CD4-positive, CD25-positive, alpha-beta regulatory T cell (primary cell): Measurements from ENCODE around the gene TRIP13. TPM values are rescaled to one million over a fixed set of nuclear protein-coding genes. Genes with fewer than 3 reads are reported as not detected.

Source experiments
- ATAC-seq, 2 donors: fragments of 150-1000 bp; cut with Tn5 transposase; one replicate each; pipeline ENCODE4 v1.10.0; 2021; ENCODE audit warnings: low read depth in 2 of 2, moderate number of reproducible peaks in 2 of 2, moderate library complexity in 1 of 2
- DNase-seq, 3 donors: peaks; one replicate each; pipeline versions ENCODE4 v3.0.0 to v3.0.0-alpha.2; 2012 to 2022; ENCODE audit warnings: mixed read lengths in 1 of 3
- H3K27ac ChIP-seq: one replicate; pipeline ENCODE4 v1.7.0; 2013; ENCODE audit warnings: mild to moderate bottlenecking, low read length; ENCODE audit not compliant: insufficient read depth, poor library complexity, severe bottlenecking
- H3K27me3 ChIP-seq: one replicate; pipeline ENCODE4 v1.7.0; 2013; ENCODE audit warnings: low read length; ENCODE audit not compliant: control insufficient read depth, insufficient read depth
- H3K36me3 ChIP-seq: one replicate; pipeline ENCODE4 v1.7.0; 2013; ENCODE audit warnings: mild to moderate bottlenecking, low read length, moderate library complexity; ENCODE audit not compliant: control insufficient read depth, insufficient read depth
- H3K4me1 ChIP-seq: 2 replicates; pipeline ENCODE4 v1.7.0; 2013; ENCODE audit warnings: mild to moderate bottlenecking, low read length; ENCODE audit not compliant: insufficient read depth, control insufficient read depth, poor library complexity, severe bottlenecking
- H3K4me3 ChIP-seq: one replicate; pipeline ENCODE4 v1.7.0; 2013; ENCODE audit warnings: low read depth, mild to moderate bottlenecking, low read length, moderate library complexity
- H3K9me3 ChIP-seq, 2 experiments: 1 replicate in 1 of 2; 2 replicates in 1 of 2; pipeline ENCODE4 v1.7.0; 2013; ENCODE audit warnings: low read length in 2 of 2, mild to moderate bottlenecking in 1 of 2, moderate library complexity in 1 of 2; ENCODE audit not compliant: control insufficient read depth in 2 of 2
- H3K27ac Mint-ChIP-seq, 3 donors: one replicate each; pipeline ENCODE4 v1.8.0; 2020 to 2022; ENCODE audit warnings: mild to moderate bottlenecking in 3 of 3, mixed read lengths in 3 of 3, moderate library complexity in 2 of 3
- H3K27me3 Mint-ChIP-seq: one replicate; pipeline ENCODE4 v1.8.0; 2022; ENCODE audit warnings: mild to moderate bottlenecking, mixed read lengths
- H3K36me3 Mint-ChIP-seq: one replicate; pipeline ENCODE4 v1.8.0; 2020; ENCODE audit warnings: mixed read lengths
- H3K4me1 Mint-ChIP-seq, 4 donors: one replicate each; pipeline ENCODE4 v1.8.0; 2020 to 2022; ENCODE audit warnings: mixed read lengths in 4 of 4, mild to moderate bottlenecking in 1 of 4
- H3K4me3 Mint-ChIP-seq, 4 donors: one replicate each; pipeline ENCODE4 v1.8.0; 2020 to 2022; ENCODE audit warnings: mild to moderate bottlenecking in 4 of 4, mixed read lengths in 4 of 4, moderate library complexity in 3 of 4
- H3K9me3 Mint-ChIP-seq, 7 donors: one replicate each; pipeline ENCODE4 v1.8.0; 2020 to 2022; ENCODE audit warnings: mixed read lengths in 7 of 7, mild to moderate bottlenecking in 3 of 7, moderate library complexity in 2 of 7
- polyA plus RNA-seq, 4 donors: library from polyadenylated mRNA; unstranded; fragments of 300-500 nt; fragmentation: Illumina TruSeq; gene quantifications; one replicate each; pipeline ENCODE4 v1.2.3, GENCODE V29; 2021
- total RNA-seq: library from RNA; stranded (reverse); gene quantifications from one replicate; pipeline ENCODE4 v1.2.3, GENCODE V29; 2022

The TRIP13 gene
- total and polyA plus RNA-seq, 5 donors from 2014 or later: 1.1 to 1.7 (median 1.3) TPM

GRCh38 chr5:957748-958485 lies 65.2 kb downstream of the TRIP13 start:
- Histone ChIP-seq H3K4me3 (no peak overlapping the region), H3K27ac (no peak overlapping the region), H3K9me3 (no peaks in the 10 kb centered on the region), H3K36me3 (no peaks in the 10 kb centered on the region), H3K27me3 (no peaks in the 10 kb centered on the region), H3K4me1 (peaks cover 12% of the 10 kb centered on the region)
- no peak for ATAC-seq
- Mint-ChIP-seq H3K27ac (no peak overlapping the region), H3K36me3 (no peaks in the 10 kb centered on the region), H3K4me3 (no peak overlapping the region), H3K4me1 (peaks cover 0 to 16% (median 4%) of the 10 kb centered on the region in 4 donors), H3K27me3 (peaks cover 17% of the 10 kb centered on the region), H3K9me3 (no peaks in the 10 kb centered on the region)
- no peak for DNase-seq

- H3K27ac ChIP-seq: no peak overlapping the region
- ATAC-seq: no peak
- Mint-ChIP-seq H3K9me3 (no peaks in the 10 kb centered on the region), H3K4me3 (no peak overlapping the region), H3K27ac (no peak overlapping the region), H3K27me3 (peaks cover 18% of the 10 kb centered on the region), H3K36me3 (no peaks in the 10 kb centered on the region), H3K4me1 (peaks cover 0 to 26% (median 8%) of the 10 kb centered on the region in 4 donors)
- no peak for DNase-seq
- H3K27me3 ChIP-seq: no peaks in the 10 kb centered on the region
- no peaks in the 10 kb centered on the region for H3K9me3 ChIP-seq
- H3K36me3 ChIP-seq: no peaks in the 10 kb centered on the region
- H3K4me1 ChIP-seq: peaks cover 22% of the 10 kb centered on the region
- no peak overlapping the region for H3K4me3 ChIP-seq
Observed at GRCh38 chr5:958701-959571, 66.3 kb downstream of the TRIP13 start.

DNA sequence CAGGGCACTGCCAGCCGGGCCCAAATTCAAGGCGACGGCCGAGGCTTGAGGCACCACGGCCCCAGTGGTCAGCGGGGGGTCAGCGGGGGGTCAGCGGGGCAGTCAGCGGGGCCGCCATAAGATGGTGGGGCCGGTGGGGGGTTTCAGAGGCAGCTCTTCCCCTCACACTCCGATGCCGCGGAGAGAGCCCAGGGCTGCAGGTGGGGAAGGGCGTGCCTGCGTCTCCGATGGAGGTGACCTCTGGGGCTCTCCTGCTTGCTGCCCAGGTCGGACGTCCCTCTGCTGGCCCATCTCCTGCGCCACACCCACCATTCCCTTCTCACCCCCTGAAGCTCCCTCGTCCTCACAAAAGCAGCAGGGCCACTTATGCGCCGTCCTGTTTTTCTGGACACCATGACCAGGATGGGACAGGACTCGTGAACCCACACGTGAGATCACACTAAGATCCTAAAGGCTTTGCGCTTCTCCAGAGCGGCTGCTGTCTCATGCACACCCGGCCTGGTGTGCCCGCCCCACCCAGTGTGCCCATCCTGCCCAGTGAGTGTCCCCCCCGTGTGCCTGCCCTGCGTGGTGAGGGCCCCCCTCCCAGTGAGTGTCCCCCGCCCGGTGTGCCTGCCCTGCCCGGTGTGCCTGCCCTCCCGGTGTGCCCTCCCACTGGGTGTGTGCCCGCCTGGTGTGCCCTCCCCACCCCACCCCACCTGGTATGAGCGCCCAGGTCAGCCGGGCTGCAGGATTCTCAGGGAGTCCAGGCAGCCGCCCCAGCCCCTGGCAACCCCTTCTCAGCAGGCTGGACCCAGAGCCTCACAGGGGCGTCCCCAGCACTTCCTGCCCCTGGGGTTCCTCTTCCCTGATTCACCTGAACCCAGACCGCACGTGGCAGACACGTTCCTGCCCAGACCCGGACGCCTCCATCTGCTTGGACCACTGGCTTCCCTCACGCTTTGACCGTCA lies 67.2 kb downstream of the TRIP13 start:
- Mint-ChIP-seq H3K4me1 (peaks cover 0 to 33% (median 12%) of the 10 kb centered on the region in 4 donors), H3K27ac (no peak overlapping the region)
- H3K4me1 ChIP-seq: peaks cover 27% of the 10 kb centered on the region

DNA sequence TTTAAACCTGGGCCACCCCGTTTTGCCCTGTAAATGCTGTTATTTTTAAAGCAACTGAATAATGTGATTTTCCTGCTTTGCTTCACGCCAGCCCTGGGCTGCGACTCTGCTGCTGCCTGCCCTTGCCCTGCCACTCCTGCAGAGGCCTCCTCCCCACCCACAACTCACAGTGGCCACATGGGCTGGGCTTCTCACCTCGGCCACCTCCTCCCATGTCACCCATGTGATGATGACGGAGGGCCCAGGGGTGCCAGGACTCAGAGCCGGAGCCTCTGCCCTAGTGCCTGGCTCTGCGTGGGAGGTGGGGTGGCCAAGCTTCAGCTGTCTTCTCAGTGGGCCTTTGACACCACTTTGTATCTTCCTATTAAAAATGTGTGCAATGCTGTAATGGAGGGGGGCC lies 67.9 kb downstream of the TRIP13 start:
- H3K27me3 Mint-ChIP-seq: peaks cover 27% of the 10 kb centered on the region

More for the DNA sequence above, 67.2 kb downstream of the TRIP13 start:
- no peak for ATAC-seq
- no peaks in the 10 kb centered on the region for H3K9me3 Mint-ChIP-seq
- Histone ChIP-seq H3K36me3 (no peaks in the 10 kb centered on the region), H3K4me3 (no peak overlapping the region), H3K27ac (no peak overlapping the region), H3K27me3 (no peaks in the 10 kb centered on the region), H3K9me3 (no peaks in the 10 kb centered on the region)
- H3K36me3 Mint-ChIP-seq: no peaks in the 10 kb centered on the region
- DNase-seq: no peak
- H3K27me3 Mint-ChIP-seq: peaks cover 27% of the 10 kb centered on the region
- H3K4me3 Mint-ChIP-seq: no peak overlapping the region

GRCh38 chr5:961002-961710 lies 68.5 kb downstream of the TRIP13 start:
- H3K27me3 Mint-ChIP-seq: peaks cover 27% of the 10 kb centered on the region
- peaks cover 0 to 3% (median 0%) of the 10 kb centered on the region in 7 donors for H3K9me3 Mint-ChIP-seq
- H3K4me1 ChIP-seq: peaks cover 27% of the 10 kb centered on the region
- ATAC-seq (no peak), DNase-seq (no peak)
- H3K36me3 Mint-ChIP-seq: no peaks in the 10 kb centered on the region
- no peak overlapping the region for H3K27ac ChIP-seq
- no peaks in the 10 kb centered on the region for H3K27me3 ChIP-seq
- no peak overlapping the region for H3K4me3 ChIP-seq
- H3K4me3 Mint-ChIP-seq: no peak overlapping the region
- no peaks in the 10 kb centered on the region for H3K9me3 ChIP-seq
- no peak overlapping the region for H3K27ac Mint-ChIP-seq
- no peaks in the 10 kb centered on the region for H3K36me3 ChIP-seq
- H3K4me1 Mint-ChIP-seq: peaks cover 0 to 38% (median 12%) of the 10 kb centered on the region in 4 donors

More for the DNA sequence above, 67.9 kb downstream of the TRIP13 start:
- Mint-ChIP-seq H3K36me3 (no peaks in the 10 kb centered on the region), H3K4me3 (no peak overlapping the region), H3K27ac (no peak overlapping the region), H3K9me3 (peaks cover 0 to 3% (median 0%) of the 10 kb centered on the region in 7 donors), H3K4me1 (peaks cover 0 to 38% (median 12%) of the 10 kb centered on the region in 4 donors)
- ATAC-seq (no peak), DNase-seq (no peak)
- Histone ChIP-seq H3K27ac (no peak overlapping the region), H3K36me3 (no peaks in the 10 kb centered on the region), H3K9me3 (no peaks in the 10 kb centered on the region), H3K27me3 (no peaks in the 10 kb centered on the region), H3K4me1 (peaks cover 27% of the 10 kb centered on the region), H3K4me3 (no peak overlapping the region)

DNA sequence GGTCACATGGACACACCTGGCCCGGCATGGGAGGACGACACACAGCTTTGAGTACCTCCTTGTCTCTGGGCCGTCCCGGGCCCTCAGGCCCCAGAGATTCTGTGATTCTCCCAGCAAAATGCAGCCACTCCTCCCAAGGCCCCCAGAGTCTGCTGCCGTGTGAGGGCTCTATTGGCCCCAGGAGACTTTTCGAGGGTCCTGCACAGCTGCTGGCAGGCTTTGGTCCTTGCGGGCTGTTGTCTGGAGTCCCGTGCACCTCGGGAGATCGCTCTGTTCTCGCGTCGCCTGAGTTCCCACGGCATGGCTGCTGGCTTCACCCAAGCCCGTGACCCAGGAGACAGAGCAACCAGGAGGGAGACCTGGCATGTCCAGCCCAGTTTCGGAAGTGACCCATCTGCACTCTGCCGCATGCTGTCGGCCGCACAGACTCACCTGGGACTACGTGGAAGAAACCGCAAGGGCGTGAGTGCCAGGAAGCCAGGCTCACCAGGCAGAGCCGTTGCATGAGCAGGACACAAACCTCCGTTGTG lies 69.1 kb downstream of the TRIP13 start:
- Mint-ChIP-seq H3K27me3 (peaks cover 31% of the 10 kb centered on the region), H3K27ac (no peak overlapping the region), H3K9me3 (peaks cover 0 to 3% (median 0%) of the 10 kb centered on the region in 7 donors), H3K4me1 (peaks cover 0 to 37% (median 12%) of the 10 kb centered on the region in 4 donors), H3K36me3 (no peaks in the 10 kb centered on the region), H3K4me3 (no peak overlapping the region)
- Histone ChIP-seq H3K27me3 (peaks cover 1% of the 10 kb centered on the region), H3K4me3 (no peak overlapping the region), H3K9me3 (no peaks in the 10 kb centered on the region), H3K4me1 (peaks cover 26% of the 10 kb centered on the region), H3K27ac (no peak overlapping the region), H3K36me3 (no peaks in the 10 kb centered on the region)
- DNase-seq (no peak), ATAC-seq (no peak)
